ENCODE data around the gene EVI5.

- TF ChIP-seq CTCF (IDR thresholded peaks at IDR 0.05): no peak
- TF ChIP-seq MAX (IDR thresholded peaks at IDR 0.05): no peak
Measured at GRCh38 chr1:92495392-92496063, 289.4 kb downstream of the EVI5 start.
